Naive thymus-derived CD4-positive, alpha-beta T cell (primary cell): ENCODE data around the gene PTTG1. TPM values are rescaled to one million over a fixed set of nuclear protein-coding genes. Genes with fewer than 3 reads are reported as not detected.

ENCODE experiments used
- ATAC-seq: fragments of 150-1000 bp; cut with Tn5 transposase; 2 replicates; pipeline ENCODE4 v1.10.0; 2021; ENCODE audit warnings: mild to moderate bottlenecking, moderate library complexity
- CTCF ChIA-PET: fragments of 350-600 bp; sonication (Branson Sonifier 250); formaldehyde crosslinking; loops from one replicate; lab custom pipeline; 2021; ENCODE audit warnings: antibody characterized with exemption; lab: Charles Lee
- POLR2A ChIA-PET: fragments of 350-600 bp; sonication (Branson Sonifier 250); formaldehyde crosslinking; loops from one replicate; lab custom pipeline; 2021; ENCODE audit warnings: antibody characterized with exemption, inconsistent platforms; lab: Charles Lee
- DNase-seq, 9 donors: peaks; one replicate each; pipeline versions ENCODE4 v3.0.0 to v3.0.0-alpha.2; 2020 to 2022; ENCODE audit warnings: mixed read lengths in 1 of 9
- H3K27ac ChIP-seq: one replicate; pipeline ENCODE4 v1.7.0; 2013; ENCODE audit warnings: mild to moderate bottlenecking, low read depth, low read length, moderate library complexity
- H3K27me3 ChIP-seq, 2 donors: one replicate each; pipeline ENCODE4 v1.7.0; 2013; ENCODE audit warnings: low read length in 2 of 2, mild to moderate bottlenecking in 2 of 2, moderate library complexity in 2 of 2; ENCODE audit not compliant: control insufficient read depth in 2 of 2, insufficient read depth in 2 of 2
- H3K36me3 ChIP-seq, 3 experiments: 1 replicate in 2 of 3; 2 replicates in 1 of 3; pipeline ENCODE4 v1.7.0; 2013; ENCODE audit warnings: low read length in 3 of 3, mild to moderate bottlenecking in 3 of 3, moderate library complexity in 1 of 3; ENCODE audit not compliant: insufficient read depth in 3 of 3, control insufficient read depth in 2 of 3
- H3K4me1 ChIP-seq, 2 donors: one replicate each; pipeline ENCODE4 v1.7.0; 2013; ENCODE audit warnings: low read length in 2 of 2, mild to moderate bottlenecking in 2 of 2, moderate library complexity in 1 of 2; ENCODE audit not compliant: control insufficient read depth in 2 of 2, insufficient read depth in 2 of 2
- H3K4me3 ChIP-seq: 2 replicates; pipeline ENCODE4 v1.7.0; 2013; ENCODE audit warnings: mild to moderate bottlenecking, low read length
- H3K9me3 ChIP-seq, 3 experiments: 1 replicate in 2 of 3; 2 replicates in 1 of 3; pipeline ENCODE4 v1.7.0; 2013; ENCODE audit warnings: low read length in 3 of 3; ENCODE audit not compliant: control insufficient read depth in 2 of 3
- H3K27ac Mint-ChIP-seq, 9 donors: one replicate each; pipeline ENCODE4 v1.8.0; 2020 to 2022; ENCODE audit warnings: mixed read lengths in 9 of 9, mild to moderate bottlenecking in 8 of 9, moderate library complexity in 5 of 9, inconsistent platforms in 2 of 9
- H3K27me3 Mint-ChIP-seq, 5 donors: one replicate each; pipeline ENCODE4 v1.8.0; 2021 to 2022; ENCODE audit warnings: mixed read lengths in 5 of 5, mild to moderate bottlenecking in 1 of 5
- H3K36me3 Mint-ChIP-seq, 5 donors: one replicate each; pipeline ENCODE4 v1.8.0; 2020 to 2022; ENCODE audit warnings: mixed read lengths in 5 of 5, mild to moderate bottlenecking in 3 of 5, inconsistent platforms in 1 of 5
- H3K4me1 Mint-ChIP-seq, 7 donors: one replicate each; pipeline ENCODE4 v1.8.0; 2020 to 2022; ENCODE audit warnings: mixed read lengths in 7 of 7, mild to moderate bottlenecking in 3 of 7, inconsistent platforms in 1 of 7
- H3K4me3 Mint-ChIP-seq, 10 donors: one replicate each; pipeline ENCODE4 v1.8.0; 2020 to 2022; ENCODE audit warnings: mild to moderate bottlenecking in 10 of 10, mixed read lengths in 10 of 10, moderate library complexity in 6 of 10, inconsistent platforms in 2 of 10
- H3K9me3 Mint-ChIP-seq, 11 donors: one replicate each; pipeline ENCODE4 v1.8.0; 2020 to 2022; ENCODE audit warnings: mixed read lengths in 11 of 11, mild to moderate bottlenecking in 4 of 11, inconsistent platforms in 1 of 11, moderate library complexity in 1 of 11
- intact Hi-C, 2 donors: fragments of 100-400 bp; cut with micrococcal nuclease; formaldehyde crosslinking; loops; one replicate each; pipeline ENCODE4 v1.15.1; 2023
- polyA plus RNA-seq, 2 donors: library from polyadenylated mRNA; unstranded; fragments of 300-500 nt; fragmentation: Illumina TruSeq; gene quantifications; one replicate each; pipeline ENCODE4 v1.2.3, GENCODE V29; 2021
- total RNA-seq, 6 experiments: library from RNA in 5 of 6; stranded (reverse) in 5 of 6; gene quantifications; 1 replicate in 5 of 6; 2 replicates in 1 of 6; pipeline ENCODE4 v1.2.3 and lab custom pipeline; 2021 to 2026

The PTTG1 gene
- total and polyA plus RNA-seq, 7 experiments from 2014 or later, result 3.8 to 97.7 (median 9.5) TPM

- Mint-ChIP-seq H3K4me3 (no peak overlapping the region), H3K9me3 (peaks cover 0 to 9% (median 0%) of the 10 kb centered on the region in 11 donors), H3K27me3 (no peaks in the 10 kb centered on the region), H3K36me3 (peaks cover 0 to 19% (median 0%) of the 10 kb centered on the region in 5 donors), H3K27ac (no peak overlapping the region), H3K4me1 (peaks cover 0 to 51% (median 0%) of the 10 kb centered on the region in 7 donors)
- no peak overlapping the region for H3K4me3 ChIP-seq
- H3K27me3 ChIP-seq, result no peaks in the 10 kb centered on the region
- ATAC-seq (no peak), DNase-seq (no peak)
- intact Hi-C loops, result no loop called here
- H3K4me1 ChIP-seq, result peaks cover 0 to 3% of the 10 kb centered on the region in 2 donors
- CTCF ChIA-PET, result no interaction called here
- no peak overlapping the region for H3K27ac ChIP-seq
- no peaks in the 10 kb centered on the region for H3K9me3 ChIP-seq
- no peaks in the 10 kb centered on the region for H3K36me3 ChIP-seq
- POLR2A ChIA-PET, result no interaction called here
Observed at GRCh38 chr5:160445132-160445531, 23.5 kb downstream of the PTTG1 start.

GRCh38 chr5:160445751-160446150 lies 24.1 kb downstream of the PTTG1 start:
- intact Hi-C loops, result no loop called here
- ChIA-PET CTCF (no interaction called here), POLR2A (no interaction called here)
- Histone ChIP-seq H3K9me3 (no peaks in the 10 kb centered on the region), H3K27me3 (no peaks in the 10 kb centered on the region), H3K36me3 (no peaks in the 10 kb centered on the region), H3K4me3 (no peak overlapping the region), H3K4me1 (peaks cover 0 to 3% of the 10 kb centered on the region in 2 donors), H3K27ac (no peak overlapping the region)
- H3K4me3 Mint-ChIP-seq, result no peak overlapping the region
- peaks cover 0 to 19% (median 0%) of the 10 kb centered on the region in 5 donors for H3K36me3 Mint-ChIP-seq
- ATAC-seq, result no peak
- H3K4me1 Mint-ChIP-seq, result peaks cover 0 to 50% (median 0%) of the 10 kb centered on the region in 7 donors
- H3K27ac Mint-ChIP-seq, result no peak overlapping the region
- no peak for DNase-seq
- no peaks in the 10 kb centered on the region for H3K27me3 Mint-ChIP-seq
- H3K9me3 Mint-ChIP-seq, result peaks cover 0 to 9% (median 0%) of the 10 kb centered on the region in 11 donors

GRCh38 chr5:160448886-160449285 lies 27.2 kb downstream of the PTTG1 start:
- intact Hi-C loops, result no loop called here
- Mint-ChIP-seq H3K36me3 (peaks cover 0 to 17% (median 0%) of the 10 kb centered on the region in 5 donors), H3K9me3 (peaks cover 0 to 9% (median 0%) of the 10 kb centered on the region in 11 donors), H3K27ac (no peak overlapping the region), H3K4me3 (no peak overlapping the region), H3K27me3 (peaks cover 0 to 3% (median 0%) of the 10 kb centered on the region in 5 donors), H3K4me1 (peaks cover 0 to 32% (median 0%) of the 10 kb centered on the region in 7 donors)
- ATAC-seq, result no peak
- DNase-seq, result no peak
- POLR2A ChIA-PET, result no interaction called here
- CTCF ChIA-PET, result interaction anchor here (0.7 to 1.4 kb wide), 2 partner anchors 10 to 12 kb away, joined by 4 to 13 read pairs; no protein-coding TSS in a partner anchor
- Histone ChIP-seq H3K9me3 (no peaks in the 10 kb centered on the region), H3K27ac (no peak overlapping the region), H3K36me3 (no peaks in the 10 kb centered on the region), H3K4me1 (no peaks in the 10 kb centered on the region), H3K27me3 (no peaks in the 10 kb centered on the region), H3K4me3 (no peak overlapping the region)

GRCh38 chr5:160449458-160449857 lies 27.8 kb downstream of the PTTG1 start:
- no peaks in the 10 kb centered on the region for H3K36me3 ChIP-seq
- no peak overlapping the region for H3K4me3 ChIP-seq
- Mint-ChIP-seq H3K4me3 (no peak overlapping the region), H3K27me3 (peaks cover 0 to 3% (median 0%) of the 10 kb centered on the region in 5 donors), H3K9me3 (peaks cover 0 to 9% (median 0%) of the 10 kb centered on the region in 11 donors), H3K36me3 (peaks cover 0 to 16% (median 0%) of the 10 kb centered on the region in 5 donors), H3K27ac (no peak overlapping the region), H3K4me1 (peaks cover 0 to 29% (median 0%) of the 10 kb centered on the region in 7 donors)
- no peak for ATAC-seq
- CTCF ChIA-PET, result interaction anchor here (0.7 to 1.4 kb wide), 2 partner anchors 11 kb away, joined by 4 to 13 read pairs; no protein-coding TSS in a partner anchor
- no peak for DNase-seq
- POLR2A ChIA-PET, result no interaction called here
- H3K27me3 ChIP-seq, result no peaks in the 10 kb centered on the region
- H3K4me1 ChIP-seq, result no peaks in the 10 kb centered on the region
- no peak overlapping the region for H3K27ac ChIP-seq
- no peaks in the 10 kb centered on the region for H3K9me3 ChIP-seq
- intact Hi-C loops, result no loop called here

GRCh38 chr5:160450164-160450932 lies 28.7 kb downstream of the PTTG1 start:
- H3K36me3 ChIP-seq, result no peaks in the 10 kb centered on the region
- no peak overlapping the region for H3K4me3 Mint-ChIP-seq
- intact Hi-C loops, result no loop called here
- no peaks in the 10 kb centered on the region for H3K4me1 ChIP-seq
- POLR2A ChIA-PET, result no interaction called here
- no peak overlapping the region for H3K27ac Mint-ChIP-seq
- H3K4me1 Mint-ChIP-seq, result peaks cover 0 to 25% (median 1%) of the 10 kb centered on the region in 7 donors
- ATAC-seq (no peak), DNase-seq (no peak)
- no peaks in the 10 kb centered on the region for H3K27me3 ChIP-seq
- no peak overlapping the region for H3K27ac ChIP-seq
- H3K4me3 ChIP-seq, result no peak overlapping the region
- no peaks in the 10 kb centered on the region for H3K9me3 ChIP-seq
- peaks cover 0 to 9% (median 0%) of the 10 kb centered on the region in 11 donors for H3K9me3 Mint-ChIP-seq
- peaks cover 0 to 15% (median 0%) of the 10 kb centered on the region in 5 donors for H3K36me3 Mint-ChIP-seq
- CTCF ChIA-PET, result no interaction called here
- H3K27me3 Mint-ChIP-seq, result peaks cover 0 to 3% (median 2%) of the 10 kb centered on the region in 5 donors

- peaks cover 0 to 7% (median 4%) of the 10 kb centered on the region in 5 donors for H3K27me3 Mint-ChIP-seq
- DNase-seq (no peak), ATAC-seq (no peak)
- intact Hi-C loops, result no loop called here
- H3K4me3 Mint-ChIP-seq, result no peak overlapping the region
- peaks cover 0 to 30% (median 4%) of the 10 kb centered on the region in 7 donors for H3K4me1 Mint-ChIP-seq
- H3K36me3 ChIP-seq, result no peaks in the 10 kb centered on the region
- no peaks in the 10 kb centered on the region for H3K27me3 ChIP-seq
- no peak overlapping the region for H3K4me3 ChIP-seq
- ChIA-PET POLR2A (no interaction called here), CTCF (no interaction called here)
- H3K9me3 Mint-ChIP-seq, result peaks cover 0 to 9% (median 0%) of the 10 kb centered on the region in 11 donors
- no peak overlapping the region for H3K27ac ChIP-seq
- no peaks in the 10 kb centered on the region for H3K4me1 ChIP-seq
- no peaks in the 10 kb centered on the region for H3K9me3 ChIP-seq
- peaks cover 0 to 14% (median 0%) of the 10 kb centered on the region in 5 donors for H3K36me3 Mint-ChIP-seq
- H3K27ac Mint-ChIP-seq, result peak overlapping the region in 1 of 9 donors; percentile 62
Observed at GRCh38 chr5:160451281-160451680, 29.6 kb downstream of the PTTG1 start.
